ENCODE results near the gene TRERF1. TPM values are rescaled to one million over a fixed set of nuclear protein-coding genes. Genes with fewer than 3 reads are reported as not detected.
A peak's percentile ranks its signal among the peaks of the same experiment; 100 is the strongest.

Gene TRERF1
- total RNA-seq, 5 donors from 2014 or later (not counting 1 experiment from before 2014, with no cell fraction given) = 20.5 to 52.2 (median 25.6) TPM

DNA sequence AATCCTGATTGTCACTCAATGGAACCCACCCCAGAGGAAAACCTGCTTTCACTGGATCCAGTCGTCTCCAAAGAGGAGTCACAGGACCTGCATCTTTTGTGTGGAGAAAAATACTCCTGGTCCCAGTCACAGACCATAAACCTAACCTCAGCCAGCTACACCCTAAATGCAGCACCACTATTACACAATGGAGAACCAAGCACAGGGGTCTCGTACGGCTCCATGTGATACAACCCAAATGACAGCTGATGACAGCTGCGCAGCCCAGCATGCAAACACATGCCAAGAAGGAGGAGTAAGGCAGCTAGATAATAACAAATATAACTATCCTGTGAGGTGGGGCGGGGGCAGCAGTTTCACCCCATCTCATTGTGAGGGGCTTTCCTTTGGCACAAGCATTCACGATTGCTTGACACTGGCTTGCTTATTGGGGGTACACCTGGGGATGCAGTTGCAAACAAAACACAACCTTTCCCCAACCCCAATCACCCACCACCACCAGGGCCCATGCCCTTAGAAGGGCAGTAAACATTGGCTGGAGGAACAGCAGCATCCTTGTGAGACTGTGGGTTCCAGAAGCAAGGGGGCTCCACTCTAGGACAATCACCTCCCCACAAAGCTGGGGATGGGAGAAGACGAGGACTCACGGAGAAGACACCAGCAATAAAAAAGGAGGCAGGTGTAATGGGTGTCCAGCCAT, 51.5 kb downstream of the TRERF1 start:
- Histone ChIP-seq H3K27me3 (replicated peaks in 1 of 2; ENCODE audit: control insufficient read depth in 2 of 2, extremely low read depth in 1 of 2, insufficient read depth in 2 of 2, low read length in 1 of 2) (no peaks in the 10 kb centered on the region), H3K9me3 (no peaks in the 10 kb centered on the region), H3K27ac (ENCODE audit: low read length) (no peak overlapping the region), H3K36me3 (ENCODE audit: control insufficient read depth in 2 of 2, extremely low read depth in 1 of 2, insufficient read depth in 1 of 2, low read length in 1 of 2) (peaks cover 2 to 3% of the 10 kb centered on the region in 2 donors), H3K4me1 (ENCODE audit: control insufficient read depth in 1 of 2, extremely low read depth in 1 of 2, insufficient read depth in 2 of 2, low read length in 2 of 2) (peaks cover 8 to 72% of the 10 kb centered on the region in 2 experiments), H3K4me3 (ENCODE audit: control insufficient read depth in 1 of 2, extremely low read depth in 1 of 2, low read length in 1 of 2) (no peak overlapping the region)
- H3K36me3 Mint-ChIP-seq = peaks cover 18% of the 10 kb centered on the region
- ChIA-PET CTCF (no interaction called here), POLR2A (no interaction called here)
- H3K4me1 Mint-ChIP-seq = peaks cover 91 to 93% (median 93%) of the 10 kb centered on the region in 3 donors
- peak overlapping the region in 1 of 3 donors; percentile 28 for H3K4me3 Mint-ChIP-seq
- ATAC-seq (replicated peaks in 1 of 4) (no peak), DNase-seq (no peak)
- H3K27ac Mint-ChIP-seq = peak overlapping the region in 1 of 2 donors; percentile 68
- H3K27me3 Mint-ChIP-seq = no peaks in the 10 kb centered on the region
- no CpG with 5 or more reads among the region's 8 CpGs for WGBS (ENCODE audit: insufficient coverage)
- no peaks in the 10 kb centered on the region for H3K9me3 Mint-ChIP-seq

DNA sequence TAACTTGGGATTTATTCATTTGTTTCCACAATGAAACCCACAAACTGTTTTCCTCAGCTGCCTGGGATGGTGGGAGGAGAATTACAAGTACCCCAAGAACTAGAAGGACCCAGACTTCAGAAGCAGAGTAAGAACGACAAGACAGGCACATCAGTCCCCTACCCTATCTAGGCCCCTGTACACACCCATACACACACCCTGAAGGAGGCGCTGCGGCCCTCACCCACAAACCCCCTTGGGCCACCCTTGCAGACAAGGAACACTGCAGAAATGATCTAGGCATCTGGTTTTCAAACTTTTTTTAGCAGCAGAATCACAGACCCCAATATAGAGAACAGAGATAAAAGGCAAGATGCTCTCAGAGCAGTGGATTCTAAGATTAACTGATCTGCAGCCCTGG, 55.0 kb downstream of the TRERF1 start:
- peaks cover 30 to 65% of the 10 kb centered on the region in 2 experiments for H3K4me1 ChIP-seq (ENCODE audit: control insufficient read depth in 1 of 2, extremely low read depth in 1 of 2, insufficient read depth in 2 of 2, low read length in 2 of 2)
- H3K4me3 Mint-ChIP-seq = no peak overlapping the region
- H3K9me3 Mint-ChIP-seq = no peaks in the 10 kb centered on the region
- no peaks in the 10 kb centered on the region for H3K27me3 Mint-ChIP-seq
- H3K27ac ChIP-seq (ENCODE audit: low read length) = no peak overlapping the region
- peaks cover 94 to 95% (median 94%) of the 10 kb centered on the region in 3 donors for H3K4me1 Mint-ChIP-seq
- no peaks in the 10 kb centered on the region for H3K9me3 ChIP-seq
- H3K4me3 ChIP-seq (ENCODE audit: control insufficient read depth in 1 of 2, extremely low read depth in 1 of 2, low read length in 1 of 2) = no peak overlapping the region
- peaks cover 18% of the 10 kb centered on the region for H3K36me3 Mint-ChIP-seq
- H3K27me3 ChIP-seq (replicated peaks in 1 of 2; ENCODE audit: control insufficient read depth in 2 of 2, extremely low read depth in 1 of 2, insufficient read depth in 2 of 2, low read length in 1 of 2) = no peaks in the 10 kb centered on the region
- H3K27ac Mint-ChIP-seq = peak overlapping the region; percentile 20 to 74
- peak in 2 of 35 experiments; percentile 19 to 39 for DNase-seq
- ATAC-seq (replicated peaks in 1 of 4) = peak in 1 of 4 experiments; percentile 59
- CTCF ChIA-PET = interaction anchor here in 1 of 2 donors (0.9 kb wide), 1 partner anchor 32 kb away, joined by 3 read pairs; no protein-coding TSS in a partner anchor
- H3K36me3 ChIP-seq (ENCODE audit: control insufficient read depth in 2 of 2, extremely low read depth in 1 of 2, insufficient read depth in 1 of 2, low read length in 1 of 2) = peaks cover 0 to 3% of the 10 kb centered on the region in 2 donors
- POLR2A ChIA-PET = no interaction called here
- WGBS (ENCODE audit: insufficient coverage) = 70% methylated on average over 3 of the region's 3 CpGs

DNA sequence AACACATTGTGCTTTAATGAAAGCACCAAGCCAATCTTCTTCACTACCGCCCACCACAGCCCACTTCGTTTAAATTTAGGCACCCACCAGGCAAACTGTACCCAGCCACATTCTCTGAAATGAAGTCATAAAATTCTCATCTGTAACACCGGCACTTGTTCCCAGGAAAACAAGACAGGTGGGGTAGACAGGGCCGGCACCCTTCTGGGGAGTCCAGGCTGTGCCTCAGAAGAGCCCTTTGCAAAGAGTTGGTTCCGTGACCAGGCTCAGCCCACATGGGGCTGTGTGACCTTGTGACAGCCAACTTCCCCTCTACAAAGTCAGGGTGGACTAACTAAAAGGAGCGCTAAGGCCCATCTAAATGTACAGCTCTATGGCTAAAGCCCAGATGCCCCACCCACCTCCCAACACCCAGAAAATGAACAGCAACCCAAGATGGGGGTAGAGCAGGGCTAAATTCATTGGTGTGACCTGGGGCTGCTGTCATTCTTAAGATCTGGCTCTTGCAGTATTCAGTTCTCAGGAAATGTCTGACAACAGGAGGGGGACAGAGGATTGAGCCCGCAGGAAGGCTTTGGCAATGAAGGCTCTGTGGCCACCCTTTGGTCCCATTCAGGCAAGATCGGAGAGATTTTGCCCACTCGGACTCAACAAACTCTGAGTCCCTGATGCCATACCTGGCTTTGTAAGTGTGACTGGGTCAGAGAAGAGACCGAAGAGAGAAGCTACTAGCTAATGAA, 56.7 kb downstream of the TRERF1 start:
- ATAC-seq (replicated peaks in 1 of 4) (no peak), DNase-seq (no peak)
- Mint-ChIP-seq H3K4me3 (peak overlapping the region; percentile 44 to 53 (median 53)), H3K36me3 (peaks cover 18% of the 10 kb centered on the region), H3K27me3 (no peaks in the 10 kb centered on the region), H3K27ac (peak overlapping the region; percentile 88 to 99), H3K4me1 (peaks cover 96 to 97% (median 97%) of the 10 kb centered on the region in 3 donors), H3K9me3 (no peaks in the 10 kb centered on the region)
- POLR2A ChIA-PET = interaction anchor here in 1 of 2 donors (0.6 kb wide), 1 partner anchor 37 kb away, joined by 4 read pairs; no protein-coding TSS in a partner anchor
- H3K27me3 ChIP-seq (replicated peaks in 1 of 2; ENCODE audit: control insufficient read depth in 2 of 2, extremely low read depth in 1 of 2, insufficient read depth in 2 of 2, low read length in 1 of 2) = no peaks in the 10 kb centered on the region
- H3K9me3 ChIP-seq = no peaks in the 10 kb centered on the region
- 63% methylated on average over 4 of the region's 10 CpGs for WGBS (ENCODE audit: insufficient coverage)
- no peaks in the 10 kb centered on the region for H3K36me3 ChIP-seq (ENCODE audit: control insufficient read depth in 2 of 2, extremely low read depth in 1 of 2, insufficient read depth in 1 of 2, low read length in 1 of 2)
- no peak overlapping the region for H3K4me3 ChIP-seq (ENCODE audit: control insufficient read depth in 1 of 2, extremely low read depth in 1 of 2, low read length in 1 of 2)
- H3K4me1 ChIP-seq (ENCODE audit: control insufficient read depth in 1 of 2, extremely low read depth in 1 of 2, insufficient read depth in 2 of 2, low read length in 2 of 2) = peaks cover 41 to 67% of the 10 kb centered on the region in 2 experiments
- CTCF ChIA-PET = interaction anchor here in 1 of 2 donors (0.7 kb wide), 1 partner anchor 33 kb away, joined by 3 read pairs; no protein-coding TSS in a partner anchor
- peak overlapping the region; percentile 35 for H3K27ac ChIP-seq (ENCODE audit: low read length)

DNA sequence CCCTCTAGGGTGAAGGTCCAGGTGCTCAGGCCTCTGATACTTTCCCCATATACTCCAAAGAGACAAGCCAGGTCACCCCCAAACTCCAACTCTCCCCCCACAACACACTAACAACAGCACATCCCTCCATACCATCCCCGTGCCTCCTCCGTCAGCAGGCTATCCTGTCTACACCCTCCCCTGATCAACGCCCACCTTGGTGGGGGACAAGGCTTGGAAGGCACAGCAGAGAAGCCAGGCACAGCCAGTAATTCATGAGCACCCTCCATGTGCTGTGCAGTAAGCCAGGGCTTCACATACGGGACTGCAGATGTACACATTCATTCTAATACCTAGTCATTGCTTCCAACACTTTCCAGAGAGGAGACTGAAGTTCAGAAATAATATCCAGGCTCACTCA, 57.6 kb downstream of the TRERF1 start:
- H3K36me3 Mint-ChIP-seq = peaks cover 18% of the 10 kb centered on the region
- ChIA-PET CTCF (no interaction called here), POLR2A (no interaction called here)
- Histone ChIP-seq H3K27me3 (replicated peaks in 1 of 2; ENCODE audit: control insufficient read depth in 2 of 2, extremely low read depth in 1 of 2, insufficient read depth in 2 of 2, low read length in 1 of 2) (no peaks in the 10 kb centered on the region), H3K36me3 (ENCODE audit: control insufficient read depth in 2 of 2, extremely low read depth in 1 of 2, insufficient read depth in 1 of 2, low read length in 1 of 2) (no peaks in the 10 kb centered on the region), H3K27ac (ENCODE audit: low read length) (peak overlapping the region; percentile 28), H3K4me1 (ENCODE audit: control insufficient read depth in 1 of 2, extremely low read depth in 1 of 2, insufficient read depth in 2 of 2, low read length in 2 of 2) (peaks cover 50 to 70% of the 10 kb centered on the region in 2 experiments), H3K4me3 (ENCODE audit: control insufficient read depth in 1 of 2, extremely low read depth in 1 of 2, low read length in 1 of 2) (no peak overlapping the region), H3K9me3 (no peaks in the 10 kb centered on the region)
- DNase-seq (no peak), ATAC-seq (replicated peaks in 1 of 4) (no peak)
- H3K9me3 Mint-ChIP-seq = no peaks in the 10 kb centered on the region
- peak overlapping the region; percentile 99 to 100 for H3K27ac Mint-ChIP-seq
- WGBS (ENCODE audit: insufficient coverage) = 68% methylated on average over 3 of the region's 4 CpGs
- H3K4me1 Mint-ChIP-seq = peaks cover 96 to 97% (median 97%) of the 10 kb centered on the region in 3 donors
- no peaks in the 10 kb centered on the region for H3K27me3 Mint-ChIP-seq
- H3K4me3 Mint-ChIP-seq = peak overlapping the region; percentile 10 to 53 (median 48)

DNA sequence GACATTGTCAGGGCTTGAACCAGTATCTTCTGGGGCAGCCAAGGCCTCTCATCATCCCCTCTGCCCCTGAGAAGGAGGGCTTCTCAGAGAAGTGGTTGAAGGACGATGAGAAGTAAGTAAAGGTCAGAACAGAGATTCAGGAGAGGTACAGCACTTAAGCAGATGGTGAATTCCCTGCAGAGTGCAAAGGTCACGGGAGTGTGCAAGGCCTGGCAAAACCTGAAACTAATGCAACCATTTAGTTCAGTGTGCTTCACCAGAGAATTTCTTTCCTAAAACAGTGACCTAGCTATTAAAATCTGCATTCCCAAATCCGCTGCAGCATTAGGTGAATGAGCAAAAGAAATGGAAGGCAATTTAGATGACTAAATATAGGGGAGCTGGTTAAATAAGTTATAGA, 58.4 kb downstream of the TRERF1 start:
- WGBS (ENCODE audit: insufficient coverage) = 69% methylated on average over 2 of the region's 3 CpGs
- DNase-seq = no peak
- Mint-ChIP-seq H3K27me3 (no peaks in the 10 kb centered on the region), H3K9me3 (no peaks in the 10 kb centered on the region), H3K4me3 (peak overlapping the region in 1 of 3 donors; percentile 53), H3K36me3 (peaks cover 13% of the 10 kb centered on the region), H3K4me1 (peaks cover 97% of the 10 kb centered on the region in 3 donors), H3K27ac (peak overlapping the region; percentile 99 to 100)
- no peaks in the 10 kb centered on the region for H3K9me3 ChIP-seq
- no peak for ATAC-seq (replicated peaks in 1 of 4)
- H3K4me3 ChIP-seq (ENCODE audit: control insufficient read depth in 1 of 2, extremely low read depth in 1 of 2, low read length in 1 of 2) = no peak overlapping the region
- ChIA-PET POLR2A (no interaction called here), CTCF (no interaction called here)
- H3K36me3 ChIP-seq (ENCODE audit: control insufficient read depth in 2 of 2, extremely low read depth in 1 of 2, insufficient read depth in 1 of 2, low read length in 1 of 2) = no peaks in the 10 kb centered on the region
- H3K27me3 ChIP-seq (replicated peaks in 1 of 2; ENCODE audit: control insufficient read depth in 2 of 2, extremely low read depth in 1 of 2, insufficient read depth in 2 of 2, low read length in 1 of 2) = no peaks in the 10 kb centered on the region
- H3K27ac ChIP-seq (ENCODE audit: low read length) = peak overlapping the region; percentile 35
- H3K4me1 ChIP-seq (ENCODE audit: control insufficient read depth in 1 of 2, extremely low read depth in 1 of 2, insufficient read depth in 2 of 2, low read length in 2 of 2) = peaks cover 59 to 78% of the 10 kb centered on the region in 2 experiments

DNA sequence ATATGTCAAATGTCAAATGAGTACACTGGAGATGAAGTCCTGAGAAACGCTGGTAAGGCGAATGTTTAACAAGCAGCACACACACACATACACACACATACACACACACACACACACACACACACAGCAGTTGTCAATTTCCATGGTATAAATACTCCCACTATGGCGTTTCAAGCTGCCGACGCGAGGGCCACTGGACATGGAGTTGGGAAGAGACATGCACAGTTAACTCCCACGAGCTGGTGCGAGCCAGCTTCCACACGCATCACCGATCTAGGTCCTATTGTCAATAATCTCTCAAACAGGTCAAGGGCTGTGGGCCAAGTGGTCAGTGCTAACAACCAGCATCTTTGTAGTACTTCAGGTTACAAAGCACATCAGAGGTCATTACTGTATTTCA, 58.9 kb downstream of the TRERF1 start:
- POLR2A ChIA-PET = no interaction called here
- no peak for DNase-seq
- Mint-ChIP-seq H3K36me3 (peaks cover 10% of the 10 kb centered on the region), H3K27ac (peak overlapping the region; percentile 99 to 100), H3K4me3 (peak overlapping the region in 1 of 3 donors; percentile 53), H3K27me3 (no peaks in the 10 kb centered on the region), H3K4me1 (peaks cover 97% of the 10 kb centered on the region in 3 donors), H3K9me3 (no peaks in the 10 kb centered on the region)
- CTCF ChIA-PET = interaction anchor here in 1 of 2 donors (0.8 to 1.5 kb wide), 2 partner anchors 27 to 52 kb away, joined by 3 read pairs; no protein-coding TSS in a partner anchor
- no peak for ATAC-seq (replicated peaks in 1 of 4)
- peaks cover 64 to 80% of the 10 kb centered on the region in 2 experiments for H3K4me1 ChIP-seq (ENCODE audit: control insufficient read depth in 1 of 2, extremely low read depth in 1 of 2, insufficient read depth in 2 of 2, low read length in 2 of 2)
- 95% methylated on average over 8 of the region's 10 CpGs for WGBS (ENCODE audit: insufficient coverage)
- no peaks in the 10 kb centered on the region for H3K9me3 ChIP-seq
- peak overlapping the region; percentile 35 for H3K27ac ChIP-seq (ENCODE audit: low read length)
- H3K36me3 ChIP-seq (ENCODE audit: control insufficient read depth in 2 of 2, extremely low read depth in 1 of 2, insufficient read depth in 1 of 2, low read length in 1 of 2) = no peaks in the 10 kb centered on the region
- H3K27me3 ChIP-seq (replicated peaks in 1 of 2; ENCODE audit: control insufficient read depth in 2 of 2, extremely low read depth in 1 of 2, insufficient read depth in 2 of 2, low read length in 1 of 2) = no peaks in the 10 kb centered on the region
- no peak overlapping the region for H3K4me3 ChIP-seq (ENCODE audit: control insufficient read depth in 1 of 2, extremely low read depth in 1 of 2, low read length in 1 of 2)
